Stimulated activated naive CD8-positive, alpha-beta T cell treated with anti-CD3 and anti-CD28 coated beads, Interleukin-15, amount 100 ng/mL, for 72 hours (primary cell): ENCODE data around the gene LYSMD2.

Experiments
- ATAC-seq: fragments of 150-1000 bp; cut with Tn5 transposase; 2 replicates; pipeline ENCODE4 v1.10.0; 2021; ENCODE audit warnings: mild to moderate bottlenecking, moderate library complexity
- DNase-seq, 2 donors: peaks; one replicate each; pipeline ENCODE4 v3.0.0; 2021 to 2022
- H3K27ac Mint-ChIP-seq, 2 donors: one replicate each; pipeline ENCODE4 v1.8.0; 2022; ENCODE audit warnings: mild to moderate bottlenecking in 2 of 2, mixed read lengths in 2 of 2, moderate library complexity in 2 of 2
- H3K27me3 Mint-ChIP-seq: one replicate; pipeline ENCODE4 v1.8.0; 2022; ENCODE audit warnings: mixed read lengths
- H3K4me1 Mint-ChIP-seq: one replicate; pipeline ENCODE4 v1.8.0; 2022; ENCODE audit warnings: mild to moderate bottlenecking, mixed read lengths
- H3K4me3 Mint-ChIP-seq, 2 donors: one replicate each; pipeline ENCODE4 v1.8.0; 2022; ENCODE audit warnings: mild to moderate bottlenecking in 2 of 2, mixed read lengths in 2 of 2, moderate library complexity in 1 of 2
- H3K9me3 Mint-ChIP-seq, 2 donors: one replicate each; pipeline ENCODE4 v1.8.0; 2022; ENCODE audit warnings: mixed read lengths in 2 of 2

LYSMD2 gene

DNA sequence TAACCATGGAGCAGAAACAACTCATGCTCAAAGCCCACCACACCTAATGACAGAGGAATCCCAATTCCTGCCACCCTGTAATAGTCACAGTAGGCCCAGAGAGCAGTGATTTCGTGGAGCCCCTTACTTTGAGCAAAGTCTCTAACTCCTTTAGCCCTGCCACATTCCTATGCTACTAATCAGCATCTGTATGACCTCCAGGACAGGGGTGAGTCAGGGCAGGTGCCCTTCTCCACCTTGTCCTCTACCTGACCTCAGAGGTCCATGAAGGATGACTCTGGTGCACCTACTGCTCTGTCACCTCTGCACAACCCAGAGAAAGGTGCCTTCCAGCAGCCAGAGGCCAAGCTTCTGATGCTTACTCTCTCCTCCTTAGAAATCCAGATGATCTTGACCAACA lies 62.2 kb downstream of the LYSMD2 start:
- Mint-ChIP-seq H3K9me3 (no peaks in the 10 kb centered on the region), H3K27me3 (peaks cover 8% of the 10 kb centered on the region), H3K4me3 (no peak overlapping the region), H3K4me1 (no peaks in the 10 kb centered on the region), H3K27ac (no peak overlapping the region)
- DNase-seq, result no peak
- ATAC-seq, result no peak
